Prostate gland (tissue), 2 donors: Measurements from ENCODE around the gene KBTBD12. TPM values are rescaled to one million over a fixed set of nuclear protein-coding genes. Genes with fewer than 3 reads are reported as not detected.

ENCODE experiments used
- DNase-seq: peaks from one replicate; pipeline ENCODE4 v3.0.0-alpha.2; 2019; ENCODE audit warnings: low spot score
- H3K27ac ChIP-seq, 2 donors: fragments of 200-600 bp; sonication (generic); 2 replicates each; pipeline ENCODE4 v1.5.1; 2017 to 2019
- H3K27me3 ChIP-seq: fragments of 200-600 bp; sonication (generic); replicated peaks from 2 replicates; pipeline ENCODE4 v1.5.1; 2019; ENCODE audit not compliant: insufficient read depth
- H3K36me3 ChIP-seq, 2 donors: fragments of 200-600 bp; sonication (generic); 1 replicate in 1 of 2; 2 replicates in 1 of 2; pipeline versions ENCODE4 v1.5.1 to v1.8.1; 2017 to 2019
- H3K4me1 ChIP-seq: fragments of 200-600 bp; sonication (generic); replicated peaks from 2 replicates; pipeline ENCODE4 v1.5.1; 2019
- H3K4me3 ChIP-seq, 2 donors: fragments of 200-600 bp; sonication (generic); 2 replicates each; pipeline ENCODE4 v1.5.1; 2017 to 2019
- H3K9me3 ChIP-seq: fragments of 200-600 bp; sonication (generic); 2 replicates; pipeline ENCODE4 v1.5.1; 2017
- CTCF ChIP-seq, 4 experiments: fragments of 200-600 bp in 2 of 4; fragments of 450-650 bp in 2 of 4; sonication (generic) in 2 of 4; IDR thresholded peaks; 1 replicate in 3 of 4; 2 replicates in 1 of 4; pipeline ENCODE4 v1.5.1; 2016 to 2019; ENCODE audit warnings: antibody characterized with exemption in 4 of 4, mild to moderate bottlenecking in 2 of 4, moderate library complexity in 2 of 4
- POLR2A ChIP-seq: fragments of 450-650 bp; IDR thresholded peaks from one replicate; pipeline ENCODE4 v1.6.1; 2016; ENCODE audit warnings: antibody characterized with exemption, mild to moderate bottlenecking
- POLR2AphosphoS5 ChIP-seq: sonication (generic); formaldehyde crosslinking; IDR thresholded peaks from one replicate; pipeline ENCODE4 v1.6.1; 2017; ENCODE audit warnings: antibody characterized with exemption
- WGBS: methylation state at CpG from one replicate; pipeline ENCODE4 v1.1.5; 2018; 5-methylcytosine and 5-hydroxymethylcytosine counted together
- intact Hi-C: fragments of 100-400 bp; cut with DNase I; formaldehyde crosslinking; loops from one replicate; pipeline ENCODE4 v1.14.2; 2022
- total RNA-seq, 2 donors: library from RNA; depleted of rRNA; stranded (reverse); fragments of >200 nt; gene quantifications; one replicate each; pipeline ENCODE4 v1.1.0, GENCODE V29; 2016

Gene KBTBD12
- total RNA-seq, 2 donors from 2014 or later = 1.2 TPM; not detected in 1

GRCh38 chr3:127948211-127948610 lies 33.2 kb downstream of the KBTBD12 start:
- 74% methylated on average over 3 of the region's 3 CpGs for WGBS
- intact Hi-C loops = no loop called here

GRCh38 chr3:127949446-127950055 lies 34.5 kb downstream of the KBTBD12 start:
- intact Hi-C loops = no loop called here
- WGBS = 91% methylated on average over 2 of the region's 2 CpGs
- Histone ChIP-seq H3K27me3 (no peaks in the 10 kb centered on the region), H3K4me3 (no peak overlapping the region), H3K27ac (no peak overlapping the region), H3K4me1 (no peaks in the 10 kb centered on the region), H3K36me3 (no peaks in the 10 kb centered on the region), H3K9me3 (no peaks in the 10 kb centered on the region)
- DNase-seq = no peak
- TF ChIP-seq POLR2AphosphoS5 (no peak), POLR2A (no peak), CTCF (IDR thresholded peaks at IDR 0.05) (no peak)

More at GRCh38 chr3:127948211-127948610, 33.2 kb downstream of the KBTBD12 start:
- Histone ChIP-seq H3K4me1 (no peaks in the 10 kb centered on the region), H3K27me3 (no peaks in the 10 kb centered on the region), H3K36me3 (no peaks in the 10 kb centered on the region), H3K9me3 (no peaks in the 10 kb centered on the region), H3K27ac (no peak overlapping the region), H3K4me3 (no peak overlapping the region)
- no peak for DNase-seq
- no peak for TF ChIP-seq POLR2AphosphoS5
- TF ChIP-seq POLR2A = no peak
- no peak for TF ChIP-seq CTCF (IDR thresholded peaks at IDR 0.05)

- no peaks in the 10 kb centered on the region for H3K4me1 ChIP-seq
- DNase-seq = no peak
- TF ChIP-seq CTCF (IDR thresholded peaks at IDR 0.05) (no peak), POLR2AphosphoS5 (no peak)
- WGBS = 86% methylated on average over 1 of the region's 1 CpG
- H3K27ac ChIP-seq = no peak overlapping the region
- no peaks in the 10 kb centered on the region for H3K9me3 ChIP-seq
- intact Hi-C loops = no loop called here
- H3K27me3 ChIP-seq = no peaks in the 10 kb centered on the region
- H3K4me3 ChIP-seq = no peak overlapping the region
- no peaks in the 10 kb centered on the region for H3K36me3 ChIP-seq
These were observed 36.2 kb downstream of the KBTBD12 start for GRCh38 chr3:127951276-127951675.

- H3K36me3 ChIP-seq = no peaks in the 10 kb centered on the region
- no peaks in the 10 kb centered on the region for H3K4me1 ChIP-seq
- TF ChIP-seq CTCF (IDR thresholded peaks at IDR 0.05) (no peak), POLR2AphosphoS5 (no peak), POLR2A (no peak)
- no peaks in the 10 kb centered on the region for H3K9me3 ChIP-seq
- intact Hi-C loops = no loop called here
- no peak for DNase-seq
- H3K4me3 ChIP-seq = no peak overlapping the region
- WGBS = 83% methylated on average over 6 of the region's 6 CpGs
- no peaks in the 10 kb centered on the region for H3K27me3 ChIP-seq
- no peak overlapping the region for H3K27ac ChIP-seq
These were observed 38.3 kb downstream of the KBTBD12 start for GRCh38 chr3:127953091-127954035.
